ENCODE data around the gene FUS. TPM values are rescaled to one million over a fixed set of nuclear protein-coding genes. Genes with fewer than 3 reads are reported as not detected.
"Not testable (repeated sequence)": the region's sequence is repeated elsewhere in the genome, so short reads cannot be mapped to it uniquely, and the experiment has no call there.

The FUS gene
- total RNA-seq, 2 donors from 2014 or later, result 698 to 827 TPM

DNA sequence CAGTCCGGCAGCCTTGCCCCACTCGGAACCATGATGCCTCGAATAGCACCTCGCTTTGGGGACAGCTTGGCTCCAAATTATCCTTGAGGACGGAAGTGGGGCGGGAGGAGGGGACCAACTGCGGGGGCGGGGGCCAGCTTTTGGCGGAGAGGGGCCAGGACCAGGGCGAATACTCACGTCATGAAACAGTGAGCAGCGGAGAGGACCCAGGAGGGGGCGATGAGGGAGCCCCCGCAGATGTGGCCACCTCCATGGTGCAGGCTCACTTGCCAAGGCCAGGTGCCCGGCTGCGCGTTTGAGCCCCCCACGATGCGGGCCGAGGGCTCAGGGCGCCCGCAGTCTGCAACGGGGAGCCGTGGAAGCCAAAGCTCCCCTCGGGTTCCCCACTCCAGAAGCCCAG is 31.0 kb upstream of the FUS start:
- peaks cover 20% of the 10 kb centered on the region for H3K27me3 ChIP-seq (ENCODE audit: control insufficient read depth, insufficient read depth, low read length, poor library complexity, severe bottlenecking)
- H3K9ac ChIP-seq (ENCODE audit: extremely low read depth, low read length, poor library complexity, severe bottlenecking), result no peak overlapping the region
- H3K4me3 ChIP-seq (ENCODE audit: low read length), result no peak overlapping the region
- no peaks in the 10 kb centered on the region for H3K4me1 Mint-ChIP-seq
- peaks cover 56% of the 10 kb centered on the region for H3K27me3 Mint-ChIP-seq (ENCODE audit: insufficient read depth)
- peak overlapping the region; percentile 42 for H3K4me3 Mint-ChIP-seq
- no peaks in the 10 kb centered on the region for H3K9me3 ChIP-seq (ENCODE audit: control insufficient read depth, low read length)
- H3K36me3 Mint-ChIP-seq (ENCODE audit: low read depth), result no peaks in the 10 kb centered on the region
- H3K36me3 ChIP-seq (ENCODE audit: control insufficient read depth, insufficient read depth, low read length), result no peaks in the 10 kb centered on the region
- no peak overlapping the region for H3K27ac Mint-ChIP-seq
- no peaks in the 10 kb centered on the region for H3K4me1 ChIP-seq (ENCODE audit: control insufficient read depth, insufficient read depth, low read length)
- TF ChIP-seq, protein P1, sequence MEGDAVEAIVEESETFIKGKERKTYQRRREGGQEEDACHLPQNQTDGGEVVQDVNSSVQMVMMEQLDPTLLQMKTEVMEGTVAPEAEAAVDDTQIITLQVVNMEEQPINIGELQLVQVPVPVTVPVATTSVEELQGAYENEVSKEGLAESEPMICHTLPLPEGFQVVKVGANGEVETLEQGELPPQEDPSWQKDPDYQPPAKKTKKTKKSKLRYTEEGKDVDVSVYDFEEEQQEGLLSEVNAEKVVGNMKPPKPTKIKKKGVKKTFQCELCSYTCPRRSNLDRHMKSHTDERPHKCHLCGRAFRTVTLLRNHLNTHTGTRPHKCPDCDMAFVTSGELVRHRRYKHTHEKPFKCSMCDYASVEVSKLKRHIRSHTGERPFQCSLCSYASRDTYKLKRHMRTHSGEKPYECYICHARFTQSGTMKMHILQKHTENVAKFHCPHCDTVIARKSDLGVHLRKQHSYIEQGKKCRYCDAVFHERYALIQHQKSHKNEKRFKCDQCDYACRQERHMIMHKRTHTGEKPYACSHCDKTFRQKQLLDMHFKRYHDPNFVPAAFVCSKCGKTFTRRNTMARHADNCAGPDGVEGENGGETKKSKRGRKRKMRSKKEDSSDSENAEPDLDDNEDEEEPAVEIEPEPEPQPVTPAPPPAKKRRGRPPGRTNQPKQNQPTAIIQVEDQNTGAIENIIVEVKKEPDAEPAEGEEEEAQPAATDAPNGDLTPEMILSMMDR (conservative IDR thresholded peaks at IDR 0.05), result no peak
- no peak overlapping the region for H3K27ac ChIP-seq (ENCODE audit: low read depth, low read length)
- H3K9me3 Mint-ChIP-seq, result no peaks in the 10 kb centered on the region
- peak; percentile 41 for DNase-seq
- 95% methylated on average over 11 to 25 of the region's 25 CpGs for WGBS, 2 experiments (ENCODE audit: insufficient coverage in 1 of 2, insufficient read length in 1 of 2)

DNA sequence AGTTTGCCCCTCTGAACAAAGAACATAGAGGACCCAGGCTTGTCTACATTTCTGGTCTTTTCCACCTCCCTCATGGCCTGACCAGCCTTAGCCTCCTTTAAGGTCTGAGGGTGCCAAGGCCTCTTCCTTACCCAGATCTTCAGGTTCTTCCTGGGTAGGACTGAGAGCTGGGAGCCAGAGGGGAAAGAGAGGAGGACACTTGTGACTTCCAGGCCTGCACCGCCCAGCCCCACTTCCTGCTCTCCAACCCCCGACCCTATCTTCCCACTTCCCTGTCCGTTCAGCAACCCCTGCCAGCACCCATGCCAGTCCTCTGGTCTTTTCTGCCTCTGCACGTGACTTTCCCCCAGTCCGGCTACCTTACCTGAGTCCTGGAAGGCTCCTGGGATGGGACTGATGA is 30.6 kb upstream of the FUS start:
- Mint-ChIP-seq H3K9me3 (no peaks in the 10 kb centered on the region), H3K27me3 (ENCODE audit: insufficient read depth) (peaks cover 52% of the 10 kb centered on the region), H3K27ac (no peak overlapping the region), H3K4me3 (no peak overlapping the region), H3K4me1 (no peaks in the 10 kb centered on the region), H3K36me3 (ENCODE audit: low read depth) (no peaks in the 10 kb centered on the region)
- Histone ChIP-seq H3K9ac (ENCODE audit: extremely low read depth, low read length, poor library complexity, severe bottlenecking) (no peak overlapping the region), H3K9me3 (ENCODE audit: control insufficient read depth, low read length) (no peaks in the 10 kb centered on the region), H3K4me3 (ENCODE audit: low read length) (no peak overlapping the region), H3K27ac (ENCODE audit: low read depth, low read length) (no peak overlapping the region), H3K36me3 (ENCODE audit: control insufficient read depth, insufficient read depth, low read length) (no peaks in the 10 kb centered on the region), H3K27me3 (ENCODE audit: control insufficient read depth, insufficient read depth, low read length, poor library complexity, severe bottlenecking) (peaks cover 20% of the 10 kb centered on the region), H3K4me1 (ENCODE audit: control insufficient read depth, insufficient read depth, low read length) (no peaks in the 10 kb centered on the region)
- DNase-seq, result peak; percentile 48
- 86 to 94% methylated on average over 2 to 5 of the region's 5 CpGs for WGBS, 2 experiments (ENCODE audit: insufficient coverage in 1 of 2, insufficient read length in 1 of 2)
- TF ChIP-seq, protein P1 (conservative IDR thresholded peaks at IDR 0.05), result no peak

DNA sequence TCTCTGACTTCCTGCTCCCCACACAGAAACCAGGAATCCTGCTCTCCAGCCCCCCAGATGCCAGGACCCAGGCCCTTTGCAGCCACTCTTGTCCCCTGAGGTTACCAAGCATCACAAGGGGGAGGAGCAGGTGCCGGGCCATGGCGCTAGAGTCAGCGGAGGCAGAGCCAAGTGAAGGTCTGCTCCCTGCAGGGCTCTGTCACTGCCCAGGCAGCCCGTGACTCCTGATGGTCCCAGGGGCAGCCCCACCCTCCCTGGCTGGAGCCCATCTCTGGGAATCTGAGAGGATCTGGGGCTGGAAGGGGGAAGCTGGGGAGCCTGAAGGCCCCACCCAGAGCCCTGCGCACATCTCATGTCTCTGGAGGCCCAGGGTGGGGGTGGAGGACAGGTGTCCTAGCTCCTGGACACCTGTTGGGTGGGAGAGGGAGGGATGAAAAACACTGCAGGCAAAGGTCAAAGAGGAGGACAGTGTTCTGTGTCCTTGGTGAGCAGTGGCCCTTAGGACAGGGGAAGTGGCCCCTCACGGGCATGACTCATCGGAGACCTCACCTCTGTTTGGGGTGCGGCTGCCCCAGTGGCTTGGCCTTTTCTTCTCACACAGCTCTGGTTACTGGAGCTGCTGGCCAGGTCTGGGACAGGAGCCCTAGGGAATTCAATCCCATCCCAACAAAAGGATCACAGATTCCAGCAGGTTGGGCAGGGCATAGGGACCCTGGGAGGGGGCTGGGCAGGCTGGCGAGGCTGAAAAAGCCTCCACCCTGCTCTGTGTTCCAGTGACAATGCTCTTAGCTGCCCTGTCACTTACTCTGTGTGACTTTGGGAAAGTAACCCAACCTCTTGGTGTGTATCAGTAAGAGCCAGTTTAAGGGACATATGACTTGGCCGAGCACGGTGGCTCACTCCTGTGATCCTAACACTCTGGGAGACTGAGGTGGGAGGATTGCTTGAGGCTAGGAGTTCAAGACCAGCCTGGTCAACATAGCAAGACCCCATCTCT is 29.7 kb upstream of the FUS start, which contains the start of gene PRSS36:
Gene PRSS36, minus strand, starts transcription at position 173 of the 997 bp plus-strand sequence. Its CDS starts 31 bp downstream, at position 142.
- Mint-ChIP-seq H3K4me1 (no peaks in the 10 kb centered on the region), H3K4me3 (peak within 1 kb of the TSS; percentile 42), H3K36me3 (ENCODE audit: low read depth) (no peaks in the 10 kb centered on the region), H3K27ac (no peak within 1 kb of the TSS), H3K9me3 (no peaks in the 10 kb centered on the region), H3K27me3 (ENCODE audit: insufficient read depth) (peaks cover 43% of the 10 kb centered on the region)
- DNase-seq, result peak; percentile 53
- no peaks in the 10 kb centered on the region for H3K4me1 ChIP-seq (ENCODE audit: control insufficient read depth, insufficient read depth, low read length)
- H3K27me3 ChIP-seq (ENCODE audit: control insufficient read depth, insufficient read depth, low read length, poor library complexity, severe bottlenecking), result peaks cover 20% of the 10 kb centered on the region
- no peak within 1 kb of the TSS for H3K9ac ChIP-seq (ENCODE audit: extremely low read depth, low read length, poor library complexity, severe bottlenecking)
- no peaks in the 10 kb centered on the region for H3K36me3 ChIP-seq (ENCODE audit: control insufficient read depth, insufficient read depth, low read length)
- H3K9me3 ChIP-seq (ENCODE audit: control insufficient read depth, low read length), result no peaks in the 10 kb centered on the region
- H3K4me3 ChIP-seq (ENCODE audit: low read length), result no peak within 1 kb of the TSS
- WGBS, 2 experiments (ENCODE audit: insufficient coverage in 1 of 2, insufficient read length in 1 of 2), result 85 to 87% methylated on average over 5 to 11 of the region's 11 CpGs
- no peak within 1 kb of the TSS for H3K27ac ChIP-seq (ENCODE audit: low read depth, low read length)
- TF ChIP-seq, protein P1 (conservative IDR thresholded peaks at IDR 0.05), result no peak

DNA sequence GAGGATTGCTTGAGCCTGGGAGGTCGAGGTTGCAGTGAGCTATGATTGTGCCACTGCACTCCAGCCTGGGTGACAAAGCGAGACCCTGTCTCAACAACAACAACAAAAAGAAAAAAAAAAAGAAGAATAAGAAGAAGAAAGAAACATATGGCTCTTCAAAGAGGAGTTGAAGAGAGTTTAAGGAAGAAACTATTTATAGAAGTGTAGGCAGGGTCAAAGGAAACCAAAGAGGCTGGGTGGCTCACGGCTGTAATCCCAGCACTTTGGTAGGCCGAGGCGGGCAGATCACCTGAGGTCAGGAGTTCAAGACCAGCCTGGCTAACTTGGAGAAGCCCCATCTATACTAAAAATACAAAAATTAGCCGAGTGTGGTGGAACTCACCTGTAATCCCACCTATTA is 29.0 kb upstream of the FUS start:
- not testable (repeated sequence) for DNase-seq; H3K36me3 Mint-ChIP-seq (ENCODE audit: low read depth); H3K9me3 ChIP-seq (ENCODE audit: control insufficient read depth, low read length); H3K4me1 ChIP-seq (ENCODE audit: control insufficient read depth, insufficient read depth, low read length); H3K27ac Mint-ChIP-seq; H3K4me3 Mint-ChIP-seq; H3K4me1 Mint-ChIP-seq; H3K9me3 Mint-ChIP-seq; H3K27ac ChIP-seq (ENCODE audit: low read depth, low read length); H3K9ac ChIP-seq (ENCODE audit: extremely low read depth, low read length, poor library complexity, severe bottlenecking); H3K36me3 ChIP-seq (ENCODE audit: control insufficient read depth, insufficient read depth, low read length); H3K4me3 ChIP-seq (ENCODE audit: low read length)
- peaks cover 36% of the 10 kb centered on the region for H3K27me3 Mint-ChIP-seq (ENCODE audit: insufficient read depth)
- 83 to 91% methylated on average over 4 to 5 of the region's 6 CpGs for WGBS, 2 experiments (ENCODE audit: insufficient coverage in 1 of 2, insufficient read length in 1 of 2)
- peaks cover 20% of the 10 kb centered on the region for H3K27me3 ChIP-seq (ENCODE audit: control insufficient read depth, insufficient read depth, low read length, poor library complexity, severe bottlenecking)
